GM21737 (cell line): ENCODE measurements around the gene SGCD.

Experiments used
- ATAC-seq: cut with Tn5 transposase; IDR thresholded peaks from one replicate; pipeline ENCODE4 v1.9.1; 2021; ENCODE audit warnings: mild to moderate bottlenecking, moderate library complexity; ENCODE audit not compliant: unreplicated experiment

Gene SGCD

GRCh38 chr5:156682971-156683370 is 356.0 kb downstream of the SGCD start:
- no peak for ATAC-seq

- no peak for ATAC-seq
Observed at GRCh38 chr5:156683509-156683908, 356.5 kb downstream of the SGCD start.

- ATAC-seq: no peak
Observed at GRCh38 chr5:156684216-156684615, 357.3 kb downstream of the SGCD start.

GRCh38 chr5:156685481-156685880 is 358.5 kb downstream of the SGCD start:
- ATAC-seq: no peak

- no peak for ATAC-seq
Observed at GRCh38 chr5:156686380-156686779, 359.4 kb downstream of the SGCD start.

GRCh38 chr5:156686796-156687195 is 359.8 kb downstream of the SGCD start:
- ATAC-seq: no peak

GRCh38 chr5:156687514-156687913 is 360.6 kb downstream of the SGCD start:
- ATAC-seq: no peak

- ATAC-seq: no peak
Observed at GRCh38 chr5:156691572-156691971, 364.6 kb downstream of the SGCD start.

GRCh38 chr5:156693113-156693512 is 366.1 kb downstream of the SGCD start:
- no peak for ATAC-seq

- no peak for ATAC-seq
Observed at GRCh38 chr5:156694598-156694997, 367.6 kb downstream of the SGCD start.

GRCh38 chr5:156695774-156696173 is 368.8 kb downstream of the SGCD start:
- no peak for ATAC-seq

- no peak for ATAC-seq
Observed at GRCh38 chr5:156698323-156698722, 371.4 kb downstream of the SGCD start.

GRCh38 chr5:156699147-156699546 is 372.2 kb downstream of the SGCD start:
- no peak for ATAC-seq

- ATAC-seq: no peak
Observed at GRCh38 chr5:156704139-156704538, 377.2 kb downstream of the SGCD start.

GRCh38 chr5:156706631-156707030 is 379.7 kb downstream of the SGCD start:
- ATAC-seq: no peak

GRCh38 chr5:156707750-156708149 is 380.8 kb downstream of the SGCD start:
- no peak for ATAC-seq

- no peak for ATAC-seq
Observed at GRCh38 chr5:156715287-156715686, 388.3 kb downstream of the SGCD start.

GRCh38 chr5:156716591-156717380 is 389.8 kb downstream of the SGCD start:
- no peak for ATAC-seq

- no peak for ATAC-seq
Observed at GRCh38 chr5:156718985-156719384, 392.0 kb downstream of the SGCD start.

- no peak for ATAC-seq
Observed at GRCh38 chr5:156722358-156722757, 395.4 kb downstream of the SGCD start.

- no peak for ATAC-seq
Observed at GRCh38 chr5:156735477-156735876, 408.5 kb downstream of the SGCD start.

GRCh38 chr5:156741516-156741915 is 414.6 kb downstream of the SGCD start:
- no peak for ATAC-seq

GRCh38 chr5:156753846-156754245 is 426.9 kb downstream of the SGCD start:
- no peak for ATAC-seq
